Epithelial cell of alveolus of lung (primary cell): ENCODE results near the gene PRAMEF5. TPM values are rescaled to one million over a fixed set of nuclear protein-coding genes. Genes with fewer than 3 reads are reported as not detected.

Experiments
- total RNA-seq: library from RNA; depleted of rRNA; stranded (reverse); fragments of >200 nt; gene quantifications from 2 replicates; pipeline ENCODE4 v1.2.1, GENCODE V29; 2015

PRAMEF5 gene
- not detected in 2 replicates for total RNA-seq

DNA sequence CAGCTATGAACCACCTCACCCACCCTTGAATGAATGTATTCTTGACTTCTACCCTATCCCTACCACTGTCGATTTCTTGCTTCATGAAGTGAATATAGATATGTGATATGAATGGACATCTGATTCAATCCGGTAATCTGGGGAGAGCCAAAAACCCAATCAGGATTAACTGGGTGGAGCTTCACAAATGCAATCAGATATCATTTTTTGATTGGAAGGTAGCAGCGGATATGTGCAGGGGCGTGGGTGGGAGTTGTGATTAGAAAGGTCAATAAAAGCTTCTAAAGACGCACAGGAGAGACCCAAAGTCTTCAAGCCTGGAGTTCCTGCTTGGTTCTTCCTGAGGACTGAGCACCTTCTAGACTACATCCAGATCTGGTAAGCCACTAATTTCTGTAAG lies at the start of gene PRAMEF5:
PRAMEF5 (plus strand) TSS at position 301 of the 400 bp plus-strand sequence. CDS start 5,071 bp downstream, outside the sequence.

DNA sequence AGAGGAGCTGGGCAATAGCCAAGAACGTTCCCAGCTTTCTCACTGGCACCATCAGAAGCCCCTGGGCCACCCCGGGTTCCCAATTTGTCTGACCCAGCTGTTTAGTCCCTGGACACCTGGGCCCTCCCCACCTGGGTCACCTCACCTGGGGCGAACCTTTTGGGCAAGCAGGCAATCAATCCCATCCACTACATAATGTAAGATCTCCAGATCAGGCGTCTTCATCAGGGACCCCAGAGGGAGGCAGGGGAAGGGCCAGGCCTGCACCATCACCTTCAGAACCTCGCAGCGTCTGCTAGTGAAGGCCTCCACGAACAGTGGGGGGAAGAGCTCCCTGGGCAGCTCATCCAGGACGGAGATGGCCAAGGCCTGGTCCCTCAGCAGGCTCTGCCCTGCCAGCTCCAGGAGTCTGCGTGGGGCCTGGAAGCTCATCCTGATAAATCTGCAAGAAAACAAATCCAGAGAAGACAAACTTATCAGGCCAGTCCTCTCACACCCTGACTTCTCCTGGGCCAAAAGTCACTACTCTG lies 28.3 kb upstream of the PRAMEF5 start, which contains the start of gene PRAMEF18:
PRAMEF18 (minus strand) TSS at position 480 of the 530 bp plus-strand sequence; CDS start at position 432, 48 bp downstream.

DNA sequence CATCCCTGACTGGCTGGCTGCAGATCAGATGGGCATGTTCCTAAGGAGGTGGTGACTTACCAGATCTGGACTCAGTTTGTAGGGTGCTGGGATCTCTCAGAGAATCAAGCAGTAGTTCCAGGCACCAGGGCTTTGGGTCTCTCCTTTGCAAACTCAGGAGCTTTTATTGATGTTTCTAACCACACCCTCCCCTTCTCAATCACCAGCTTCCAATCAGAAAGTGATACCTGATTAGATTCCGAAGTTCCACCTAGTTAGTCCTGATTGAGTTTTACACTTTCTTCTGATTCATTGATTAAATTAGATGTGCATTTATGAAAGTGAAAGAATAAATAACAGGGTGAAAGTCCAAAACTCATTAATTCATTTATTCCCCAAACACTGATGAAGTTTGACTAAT lies 31.0 kb downstream of the PRAMEF5 start, which contains the start of gene PRAMEF8:
PRAMEF8 (minus strand) TSS at position 101 of the 400 bp plus-strand sequence. CDS start 1,046 bp downstream, outside the sequence.

GRCh38 chr1:13303239-13303638 lies 49.2 kb downstream of the PRAMEF5 start, which contains the start of gene PRAMEF33:
Gene PRAMEF33, plus strand, starts transcription at chr1:13303539. Its CDS starts 2,416 bp downstream, at chr1:13305955.

Other genes starting within 250 kb of the PRAMEF5 start
- not detected in 2 replicates for gene PRAMEF27, start 197.6 kb upstream of the PRAMEF5 start, total RNA-seq
- not detected in 2 replicates for gene HNRNPCL3, start 193.4 kb upstream of the PRAMEF5 start, total RNA-seq
- not detected in 2 replicates for gene PRAMEF25, start 183.4 kb upstream of the PRAMEF5 start, total RNA-seq
- gene HNRNPCL2, start 137.3 kb upstream of the PRAMEF5 start, total RNA-seq = not detected in 2 replicates
- gene PRAMEF26, start 98.2 kb upstream of the PRAMEF5 start, total RNA-seq = not detected in 2 replicates
- gene HNRNPCL4, start 88.6 kb upstream of the PRAMEF5 start, total RNA-seq = not detected in 2 replicates
- gene PRAMEF9, start 82.3 kb upstream of the PRAMEF5 start, total RNA-seq = not detected in 2 replicates
- not detected in 2 replicates for gene PRAMEF13, start 52.8 kb upstream of the PRAMEF5 start, total RNA-seq
- gene PRAMEF18, start 28.0 kb upstream of the PRAMEF5 start, total RNA-seq = not detected in 2 replicates
- gene PRAMEF8, start 30.9 kb downstream of the PRAMEF5 start, total RNA-seq = not detected in 2 replicates
- not detected in 2 replicates for gene PRAMEF33, start 49.3 kb downstream of the PRAMEF5 start, total RNA-seq
- not detected in 2 replicates for gene PRAMEF15, start 61.4 kb downstream of the PRAMEF5 start, total RNA-seq
- not detected in 2 replicates for gene PRAMEF14, start 92.9 kb downstream of the PRAMEF5 start, total RNA-seq
- not detected in 2 replicates for gene PRAMEF19, start 117.7 kb downstream of the PRAMEF5 start, total RNA-seq
- gene PRAMEF17, start 135.4 kb downstream of the PRAMEF5 start, total RNA-seq = not detected in 2 replicates
- gene PRAMEF20, start 156.3 kb downstream of the PRAMEF5 start, total RNA-seq = not detected in 2 replicates